Glutamatergic neuron (in vitro differentiated cells): ENCODE data around the gene CATSPERZ. TPM values are rescaled to one million over a fixed set of nuclear protein-coding genes. Genes with fewer than 3 reads are reported as not detected.

ENCODE experiments used
- DNase-seq: peaks from one replicate; pipeline ENCODE4 v3.0.0; 2022
- H3K27ac Mint-ChIP-seq: one replicate; pipeline ENCODE4 v1.8.0; 2020; ENCODE audit warnings: mild to moderate bottlenecking, mixed read lengths, inconsistent platforms; ENCODE audit not compliant: unreplicated experiment
- H3K27me3 Mint-ChIP-seq: one replicate; pipeline ENCODE4 v1.8.0; 2020; ENCODE audit warnings: mild to moderate bottlenecking, moderate library complexity, mixed read lengths, inconsistent platforms; ENCODE audit not compliant: unreplicated experiment
- H3K36me3 Mint-ChIP-seq: one replicate; pipeline ENCODE4 v1.8.0; 2020; ENCODE audit warnings: mild to moderate bottlenecking, mixed read lengths, inconsistent platforms; ENCODE audit not compliant: unreplicated experiment
- H3K4me1 Mint-ChIP-seq: one replicate; pipeline ENCODE4 v1.8.0; 2020; ENCODE audit warnings: mild to moderate bottlenecking, low read depth, mixed read lengths, inconsistent platforms; ENCODE audit not compliant: unreplicated experiment
- H3K4me3 Mint-ChIP-seq: one replicate; pipeline ENCODE4 v1.8.0; 2020; ENCODE audit warnings: mild to moderate bottlenecking, mixed read lengths, inconsistent platforms; ENCODE audit not compliant: unreplicated experiment
- H3K9me3 Mint-ChIP-seq: one replicate; pipeline ENCODE4 v1.8.0; 2020; ENCODE audit warnings: mild to moderate bottlenecking, moderate library complexity, mixed read lengths, inconsistent platforms; ENCODE audit not compliant: unreplicated experiment
- CTCF ChIP-seq: fragments of 200-600 bp; sonication (generic); IDR thresholded peaks from one replicate; pipeline ENCODE4 v1.5.0; 2021; ENCODE audit not compliant: partially characterized antibody, unreplicated experiment
- total RNA-seq: library from RNA; stranded (reverse); fragmentation: NEBNext Ultra II Directional; extraction: Animal tissue kit (Norgen Biotek cat#: 25700); gene quantifications from one replicate; pipeline ENCODE4 v1.2.1, GENCODE V29; 2021; ENCODE audit not compliant: unreplicated experiment

The CATSPERZ gene
- total RNA-seq, 1 donor from 2014 or later = not detected

- no peak for DNase-seq
- TF ChIP-seq CTCF = no peak
- H3K27ac Mint-ChIP-seq = no peak overlapping the region
- peaks cover 16% of the 10 kb centered on the region for H3K27me3 Mint-ChIP-seq
- no peaks in the 10 kb centered on the region for H3K36me3 Mint-ChIP-seq
- peak overlapping the region; percentile 55 for H3K4me3 Mint-ChIP-seq
- H3K9me3 Mint-ChIP-seq = peaks cover 11% of the 10 kb centered on the region
- no peaks in the 10 kb centered on the region for H3K4me1 Mint-ChIP-seq
Measured at GRCh38 chr11:64263021-64263946, 36.9 kb upstream of the CATSPERZ start.

DNA sequence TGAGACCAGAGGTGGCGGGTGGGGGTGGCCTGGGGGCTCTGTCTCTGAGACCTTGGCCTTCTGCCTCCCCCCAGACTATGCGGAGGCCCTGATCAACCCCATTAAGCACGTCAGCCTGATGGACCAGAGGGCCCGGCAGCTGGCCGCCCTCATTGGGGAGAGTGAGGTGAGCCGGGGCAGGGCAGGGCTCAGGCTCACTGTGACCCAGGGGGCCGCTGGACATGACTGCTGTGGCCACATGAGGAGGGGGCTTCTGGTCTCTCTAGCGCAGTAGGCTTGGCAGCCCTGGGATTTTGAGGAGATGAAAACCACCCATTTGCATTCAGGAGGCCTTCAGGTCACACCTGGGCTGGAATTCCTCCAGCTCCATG lies 36.2 kb upstream of the CATSPERZ start:
- peaks cover 17% of the 10 kb centered on the region for H3K27me3 Mint-ChIP-seq
- H3K27ac Mint-ChIP-seq = no peak overlapping the region
- H3K9me3 Mint-ChIP-seq = peaks cover 11% of the 10 kb centered on the region
- no peaks in the 10 kb centered on the region for H3K36me3 Mint-ChIP-seq
- DNase-seq = no peak
- peaks cover 1% of the 10 kb centered on the region for H3K4me1 Mint-ChIP-seq
- H3K4me3 Mint-ChIP-seq = no peak overlapping the region
- TF ChIP-seq CTCF = no peak

- no peak overlapping the region for H3K27ac Mint-ChIP-seq
Measured at GRCh38 chr11:64264371-64264852, 35.7 kb upstream of the CATSPERZ start.

GRCh38 chr11:64265176-64266160 lies 34.7 kb upstream of the CATSPERZ start:
- peaks cover 11% of the 10 kb centered on the region for H3K9me3 Mint-ChIP-seq
- H3K27ac Mint-ChIP-seq = no peak overlapping the region
- TF ChIP-seq CTCF = no peak
- peaks cover 2% of the 10 kb centered on the region for H3K4me1 Mint-ChIP-seq
- H3K4me3 Mint-ChIP-seq = no peak overlapping the region
- no peaks in the 10 kb centered on the region for H3K36me3 Mint-ChIP-seq
- DNase-seq = no peak
- H3K27me3 Mint-ChIP-seq = peaks cover 13% of the 10 kb centered on the region

More at GRCh38 chr11:64264371-64264852, 35.7 kb upstream of the CATSPERZ start:
- Mint-ChIP-seq H3K27me3 (peaks cover 17% of the 10 kb centered on the region), H3K36me3 (no peaks in the 10 kb centered on the region), H3K4me3 (no peak overlapping the region), H3K9me3 (peaks cover 10% of the 10 kb centered on the region), H3K4me1 (peaks cover 2% of the 10 kb centered on the region)
- no peak for TF ChIP-seq CTCF
- DNase-seq = no peak
